NCI-H2107 (cell line): ENCODE measurements around the gene TYW1.
"Not testable (repeated sequence)": the region's sequence is repeated elsewhere in the genome, so short reads cannot be mapped to it uniquely, and the experiment has no call there.

Experiments used
- DNase-seq: peaks from one replicate; lab custom pipeline; 2025; lab: John Stamatoyannopoulos, UW

TYW1 gene

DNA sequence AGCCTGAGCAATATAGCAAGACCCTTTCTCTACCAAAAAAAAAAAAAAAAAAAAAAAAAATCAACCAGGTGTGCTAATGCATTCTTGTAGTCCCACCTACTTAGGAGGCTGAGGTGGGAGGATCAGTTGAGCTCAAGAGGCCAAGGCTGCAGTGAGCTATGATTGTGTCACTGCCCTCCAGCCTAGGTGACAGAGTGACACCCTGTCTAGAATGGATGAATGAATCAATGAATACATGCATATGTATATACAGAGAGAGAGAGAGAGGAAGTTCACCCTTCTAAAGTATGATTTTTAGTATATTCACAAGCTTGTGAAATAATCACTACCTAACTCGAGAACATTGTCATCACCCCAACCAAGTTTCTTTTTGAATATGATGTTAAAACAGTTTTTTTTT is 138.3 kb downstream of the TYW1 start:
- DNase-seq: not testable (repeated sequence)

DNA sequence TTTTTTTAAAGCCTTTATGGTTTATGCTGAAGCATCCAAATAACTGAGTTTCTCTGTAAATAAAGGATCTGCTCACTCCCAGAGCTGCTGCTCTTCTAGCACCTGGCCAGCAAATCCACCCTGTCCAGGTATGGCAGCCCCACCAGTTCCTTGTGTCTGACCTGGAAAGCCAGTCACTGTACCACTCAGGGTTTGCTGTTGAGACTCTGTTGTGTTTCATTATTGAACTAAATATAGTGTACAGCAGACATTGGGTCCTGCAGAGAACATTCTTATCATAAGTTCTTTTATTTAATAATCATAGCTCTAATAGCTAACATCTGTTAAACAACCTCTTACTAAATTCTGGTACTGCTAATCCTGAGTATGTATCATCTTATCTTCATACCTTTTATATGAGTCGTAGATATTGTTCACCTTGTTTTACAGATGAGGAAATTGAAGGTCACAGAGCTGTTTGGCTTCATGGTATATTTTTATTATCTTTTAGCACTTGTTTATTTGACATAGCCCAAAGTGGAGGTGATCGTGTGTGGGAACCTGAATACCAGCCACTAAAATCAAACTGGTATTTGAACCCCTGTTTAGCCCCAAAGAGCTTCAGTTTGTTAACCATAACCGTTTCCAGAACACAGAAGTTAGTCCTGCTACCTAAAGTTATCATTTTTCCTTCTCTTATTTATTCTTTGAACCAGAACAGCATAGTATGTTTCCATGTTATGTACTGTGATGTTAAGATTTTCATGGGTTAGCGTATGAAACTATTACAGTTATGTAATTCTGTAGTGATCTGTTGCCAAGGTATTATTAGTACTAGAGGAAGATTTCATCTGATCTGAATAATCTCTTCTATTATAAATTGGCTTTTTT is 139.2 kb downstream of the TYW1 start:
- not testable (repeated sequence) for DNase-seq

DNA sequence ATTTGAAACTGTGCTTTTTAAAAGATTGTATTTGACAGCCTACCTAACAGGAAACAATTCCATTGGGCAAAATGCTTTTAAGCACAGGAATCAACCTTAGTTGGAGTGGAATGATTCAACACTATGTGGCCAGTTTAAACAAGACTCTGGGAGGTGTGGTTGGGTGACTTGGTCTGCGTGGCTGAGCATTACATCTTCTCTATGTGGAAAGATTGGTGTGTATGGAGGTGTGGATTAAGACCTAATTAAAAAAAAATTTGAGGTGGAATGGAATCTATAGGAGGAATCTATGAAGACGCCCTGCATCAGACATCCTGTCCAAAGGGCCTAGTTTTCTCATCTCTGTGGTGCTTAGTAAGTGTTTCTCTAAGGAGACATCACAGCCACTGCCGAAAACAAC is 140.9 kb downstream of the TYW1 start:
- not testable (repeated sequence) for DNase-seq

DNA sequence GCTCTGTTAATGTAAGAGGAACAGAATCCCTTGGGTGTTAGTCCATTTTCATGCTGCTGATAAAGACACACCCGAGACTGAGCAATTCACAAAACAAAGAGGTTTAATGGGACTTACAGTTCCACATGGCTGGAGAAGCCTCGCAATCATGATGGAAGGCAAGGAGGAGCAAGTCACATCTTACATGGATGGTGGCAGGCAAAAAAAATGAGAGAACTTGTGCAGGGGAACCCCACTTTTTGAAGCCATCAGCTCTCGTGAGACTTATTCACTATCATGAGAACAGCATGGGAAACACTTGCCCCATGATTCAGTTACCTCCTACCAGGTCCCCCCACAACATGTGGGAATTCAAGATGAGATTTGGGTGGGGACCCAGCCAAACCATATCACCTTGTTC is 143.2 kb downstream of the TYW1 start:
- DNase-seq: not testable (repeated sequence)

DNA sequence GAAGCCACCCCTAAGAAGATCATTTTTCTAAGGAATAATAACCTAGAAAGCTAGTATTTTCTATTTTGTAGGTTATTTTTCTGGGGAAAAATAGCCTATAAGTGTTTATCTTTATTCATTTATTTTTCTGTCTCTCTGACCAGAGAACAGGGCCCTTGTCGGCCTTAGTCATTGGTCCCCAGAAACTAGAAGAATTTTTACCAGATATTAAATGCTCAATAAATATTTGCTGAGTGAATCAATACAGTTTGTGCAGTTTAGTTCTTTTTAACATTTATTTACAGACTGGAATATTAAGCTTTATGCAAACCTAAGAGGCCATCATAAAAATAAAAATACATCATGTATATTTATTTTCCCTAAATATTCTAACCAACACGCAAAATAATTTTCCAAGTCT is 144.4 kb downstream of the TYW1 start:
- DNase-seq: not testable (repeated sequence)

DNA sequence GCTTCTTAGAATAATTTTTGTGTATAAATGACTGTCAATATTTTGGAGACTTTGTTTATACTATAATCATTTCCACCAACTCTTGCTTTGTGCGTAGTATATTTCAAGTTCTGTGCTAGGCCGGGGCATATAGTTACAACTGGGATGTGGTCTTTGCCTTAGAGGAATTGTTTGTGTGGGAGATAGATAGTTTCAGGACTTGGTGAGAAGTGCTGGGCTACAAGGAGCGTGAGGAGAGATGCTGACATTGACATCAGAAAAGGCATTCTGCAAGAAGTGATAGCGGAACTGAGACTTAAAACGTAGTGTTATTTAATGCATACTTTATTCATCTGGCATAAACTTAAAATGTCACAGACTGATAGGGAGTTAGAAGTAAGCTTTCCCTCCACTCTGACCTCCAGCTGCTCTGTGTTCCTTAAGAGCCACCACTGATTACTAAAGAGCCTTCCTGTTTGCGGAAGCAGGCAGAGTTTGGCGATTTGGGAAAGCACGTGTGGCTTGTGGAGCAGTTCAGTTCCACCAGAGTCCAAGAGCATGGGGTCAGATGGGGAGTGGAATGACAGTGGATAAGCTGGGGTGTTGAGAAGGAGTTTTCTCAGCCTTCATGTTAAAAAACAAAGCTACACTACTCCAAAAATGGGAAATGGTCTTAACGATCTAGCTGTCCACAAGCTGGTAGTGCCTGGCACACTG is 146.6 kb downstream of the TYW1 start:
- DNase-seq: not testable (repeated sequence)

DNA sequence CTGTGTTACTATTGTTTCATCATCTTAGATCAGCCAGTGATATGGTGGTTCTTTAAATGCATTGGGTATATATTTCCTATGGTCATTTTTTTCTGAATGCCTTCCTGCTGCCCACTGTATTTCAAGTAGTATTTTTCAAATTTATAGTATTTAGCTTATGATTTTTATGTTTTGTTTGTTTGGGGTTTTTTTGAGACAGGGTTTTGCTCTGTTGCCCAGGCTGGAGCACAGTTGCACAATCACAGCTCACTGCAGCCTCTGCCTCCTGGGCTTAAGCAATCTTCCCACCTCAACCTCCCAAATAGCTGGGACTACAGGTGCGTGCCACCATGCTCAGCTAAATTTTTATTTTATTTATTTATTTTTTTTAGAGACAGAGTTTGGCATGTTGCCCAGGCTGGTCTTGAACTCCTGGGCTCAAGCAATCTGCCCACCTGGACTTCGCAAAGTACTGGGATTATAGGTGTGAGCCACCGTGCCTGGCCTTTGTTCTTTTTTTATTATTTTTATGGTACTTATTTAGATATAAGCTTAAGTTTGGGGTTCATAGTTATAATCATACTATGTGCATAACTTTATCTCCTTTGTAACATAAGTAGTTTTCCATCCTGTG is 149.1 kb downstream of the TYW1 start:
- DNase-seq: not testable (repeated sequence)

DNA sequence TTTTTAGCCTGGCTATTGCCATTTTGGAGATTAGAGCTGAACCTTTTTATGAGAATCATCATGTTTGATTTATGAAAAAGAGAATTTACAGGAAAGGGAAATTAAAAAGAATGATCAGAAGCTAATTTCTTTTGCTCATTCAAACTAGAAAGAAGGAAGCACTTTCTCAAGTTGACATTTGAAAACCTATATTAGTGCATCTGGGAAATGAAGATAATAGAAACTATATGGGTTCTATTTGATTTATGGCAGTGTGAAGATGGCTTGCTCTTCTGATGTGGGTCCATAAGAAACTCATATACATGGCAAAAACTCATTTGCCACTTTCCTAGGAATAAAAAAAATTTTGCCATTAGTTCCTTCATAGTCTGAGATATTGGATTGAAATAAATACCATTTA is 152.5 kb downstream of the TYW1 start:
- not testable (repeated sequence) for DNase-seq

DNA sequence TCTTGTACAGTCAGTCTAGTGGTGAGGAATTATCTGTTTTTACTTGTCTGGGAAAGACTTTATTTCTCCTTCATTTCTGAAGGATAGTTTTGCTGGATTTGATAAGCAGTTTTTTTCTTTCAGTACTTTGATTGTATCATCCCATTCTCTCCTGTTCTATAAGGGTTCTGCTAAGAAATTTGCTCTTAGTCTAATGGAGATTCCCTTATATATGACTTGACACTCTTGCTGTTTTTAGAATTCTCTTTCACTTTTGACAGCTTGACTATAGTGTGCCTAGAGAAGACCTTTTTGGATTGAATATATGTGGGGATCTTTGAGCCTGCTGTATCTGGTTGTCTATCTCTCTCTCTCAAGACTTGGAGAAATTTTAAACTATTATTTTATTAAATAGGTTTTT is 157.7 kb downstream of the TYW1 start:
- DNase-seq: not testable (repeated sequence)

DNA sequence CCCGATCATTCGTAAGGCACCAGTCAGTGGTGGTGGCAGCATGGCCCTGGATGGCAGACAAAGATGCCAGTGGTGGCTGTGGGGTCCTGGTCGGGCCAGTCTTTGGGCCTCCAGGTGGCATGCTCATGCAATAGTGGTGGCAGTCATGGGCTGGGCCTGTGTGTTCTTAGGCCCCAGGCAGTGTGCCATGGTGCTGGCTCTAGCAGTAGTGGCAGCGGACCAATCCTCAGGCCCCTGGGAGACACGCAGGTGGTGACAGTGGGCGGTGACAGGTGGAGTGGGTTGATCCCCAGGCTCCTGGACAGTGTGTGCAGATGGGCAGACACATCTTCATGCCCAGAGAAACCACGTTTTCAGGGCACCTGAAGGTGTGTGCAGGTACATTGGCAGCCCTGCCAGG is 159.4 kb downstream of the TYW1 start:
- DNase-seq: not testable (repeated sequence)

DNA sequence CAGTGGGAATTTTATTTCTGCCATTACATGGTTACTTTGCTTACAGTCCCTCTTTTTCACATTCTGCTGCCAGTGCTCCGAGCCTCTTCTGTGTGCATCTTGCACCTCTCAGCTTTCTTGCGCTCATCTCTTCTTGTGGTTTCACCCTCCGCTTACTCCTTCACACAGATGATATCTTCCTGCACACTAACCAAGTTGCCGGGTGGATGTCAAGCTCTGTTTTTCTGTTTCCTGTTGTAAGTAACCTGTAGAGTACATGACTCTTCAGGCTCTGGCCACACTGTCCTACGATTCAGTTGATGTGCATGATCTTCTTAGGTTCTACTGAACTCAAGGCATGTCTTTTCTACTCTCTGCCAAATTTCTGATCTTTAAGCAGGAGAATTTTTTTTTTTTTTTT is 166.7 kb downstream of the TYW1 start:
- DNase-seq: not testable (repeated sequence)

DNA sequence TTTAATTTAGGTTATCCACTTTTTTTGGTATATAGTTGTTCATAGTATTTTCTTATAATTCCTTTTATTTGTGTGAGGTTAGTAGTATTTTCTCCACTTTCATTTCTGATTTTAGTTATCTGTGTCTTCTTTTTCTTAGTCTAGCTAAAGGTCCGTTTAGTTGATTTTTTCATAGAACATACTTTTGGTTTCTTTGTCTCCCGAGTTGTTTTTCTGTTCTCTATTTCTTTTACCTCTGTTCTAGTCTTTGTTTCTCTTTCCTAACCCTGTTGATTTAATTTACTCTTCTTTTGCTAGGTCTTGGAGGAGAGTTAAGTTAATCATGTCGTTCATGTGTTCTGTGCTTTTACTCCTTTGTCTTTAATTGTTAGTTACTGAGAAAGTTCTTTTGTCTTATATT is 174.5 kb downstream of the TYW1 start:
- not testable (repeated sequence) for DNase-seq

DNA sequence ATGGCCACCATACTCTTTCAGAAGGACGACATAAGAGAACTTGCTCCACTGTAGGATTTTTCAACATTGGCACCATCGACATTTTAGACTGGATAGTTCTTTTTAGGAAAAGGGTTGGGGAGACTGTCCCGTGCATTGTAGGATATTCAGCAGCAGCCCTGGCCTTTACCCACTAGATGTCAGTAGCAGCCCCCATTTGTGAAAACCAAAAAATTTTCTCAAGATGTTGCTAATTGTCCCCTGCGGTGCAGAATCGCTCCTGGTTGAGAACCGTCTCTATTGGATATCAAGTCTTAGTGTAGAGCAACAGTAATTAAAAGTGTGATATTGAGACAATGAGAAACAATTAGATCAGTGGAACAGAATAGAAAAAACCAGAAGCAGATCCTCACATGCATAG is 180.1 kb downstream of the TYW1 start:
- not testable (repeated sequence) for DNase-seq

DNA sequence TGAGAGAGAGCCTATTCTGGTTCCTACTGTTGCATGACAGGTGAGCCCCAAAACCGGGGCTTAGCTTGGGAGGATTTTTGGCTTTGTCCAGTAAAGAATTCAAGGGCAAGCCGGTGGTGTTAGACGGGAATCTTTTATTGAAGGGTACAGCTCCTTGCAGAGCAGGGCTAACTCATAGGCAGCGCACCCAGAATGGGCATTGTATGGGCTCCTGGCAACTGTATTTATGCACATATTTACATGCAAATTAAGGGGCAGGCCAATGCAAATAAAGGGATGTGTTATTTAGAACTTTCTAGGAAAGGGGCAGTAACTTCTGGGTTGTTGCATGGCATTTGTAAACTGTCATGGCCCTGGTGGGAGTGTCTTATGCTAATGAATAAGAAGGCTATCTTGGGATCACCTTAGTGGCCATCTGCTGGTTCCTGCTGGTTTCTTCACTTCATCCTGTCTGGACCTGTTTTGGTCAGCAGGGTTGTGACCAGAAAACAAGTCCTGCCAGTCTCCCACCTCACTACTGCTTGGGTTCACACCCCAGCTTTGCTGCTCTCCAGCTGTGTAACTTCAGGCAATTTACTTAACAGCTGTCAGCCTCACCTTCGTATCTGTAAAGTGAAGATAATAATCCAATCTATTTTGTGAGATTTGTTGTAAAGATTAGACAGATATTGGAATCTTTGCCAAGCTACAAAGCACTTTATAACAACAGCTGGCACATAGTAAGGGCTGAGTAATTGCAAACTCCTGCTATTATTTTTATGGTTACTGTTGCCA is 182.5 kb downstream of the TYW1 start:
- DNase-seq: not testable (repeated sequence)

DNA sequence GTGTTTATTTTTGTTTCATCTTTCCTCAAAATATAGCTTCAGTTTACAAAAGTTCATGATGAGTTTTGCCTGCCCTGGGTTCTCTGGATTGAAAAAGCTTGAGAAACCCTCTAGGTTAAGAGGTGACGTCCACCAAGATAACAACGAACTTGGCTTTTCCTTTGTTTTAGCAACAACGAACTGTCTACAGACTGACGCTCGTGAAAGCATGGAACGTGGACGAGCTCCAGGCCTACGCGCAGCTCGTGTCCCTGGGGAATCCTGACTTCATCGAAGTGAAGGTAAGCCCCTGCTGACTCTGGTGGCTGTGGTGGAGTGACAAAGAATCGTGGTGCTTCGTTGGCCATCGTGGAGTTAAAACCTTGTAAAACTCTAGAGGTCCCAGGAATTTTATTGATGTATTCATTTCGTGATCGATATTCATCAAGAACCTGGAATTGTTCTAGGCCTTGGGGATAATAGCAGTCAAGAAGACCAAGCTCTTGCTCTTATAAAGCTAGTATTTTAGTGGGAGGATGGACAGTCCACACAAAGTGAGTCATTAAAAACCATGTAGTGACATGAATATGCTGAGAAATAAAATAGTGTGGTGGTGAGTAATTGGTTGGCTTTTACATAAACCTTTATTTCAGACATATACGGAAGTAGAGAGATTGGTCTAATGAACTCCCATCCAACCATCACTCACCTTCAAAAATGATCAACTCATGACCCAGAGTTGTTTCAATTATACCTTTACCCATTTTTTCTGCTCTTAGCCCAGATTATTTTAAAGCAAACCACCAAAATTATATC is 186.5 kb downstream of the TYW1 start:
- not testable (repeated sequence) for DNase-seq

DNA sequence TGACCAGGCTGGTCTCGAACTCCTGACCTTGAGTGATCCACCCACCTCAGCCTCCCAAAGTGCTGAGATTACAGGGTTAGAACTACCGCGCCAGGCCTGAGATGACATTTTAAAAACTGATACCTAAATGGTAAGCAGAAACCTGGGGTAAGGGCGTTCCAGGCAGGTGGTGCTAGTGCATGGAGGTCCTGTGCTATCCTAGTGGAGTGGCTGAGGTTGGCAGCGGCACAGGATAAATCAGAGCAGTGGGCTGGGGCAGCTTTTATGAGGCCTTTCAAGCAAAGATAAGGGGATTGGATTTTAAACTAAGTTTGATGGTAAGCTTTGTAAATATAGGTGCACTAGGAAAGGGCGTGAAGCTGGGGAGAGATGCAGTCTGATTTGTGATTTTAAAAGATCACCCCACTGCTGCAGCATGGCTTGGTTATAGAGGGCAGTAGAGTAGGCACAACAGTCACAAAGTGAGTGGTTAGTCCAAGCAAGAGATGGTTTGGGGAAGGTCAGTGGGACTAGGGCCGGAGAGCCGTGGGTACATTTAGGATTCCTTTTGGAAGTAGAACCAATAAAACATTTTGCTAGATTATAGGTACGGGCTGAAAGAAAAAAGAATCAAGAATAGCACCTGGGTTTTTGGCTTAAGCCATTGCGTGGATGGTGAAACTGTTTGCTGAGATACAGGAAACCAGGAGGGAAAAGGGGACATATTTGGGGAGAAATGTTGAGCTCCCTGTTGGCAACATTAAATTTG is 188.5 kb downstream of the TYW1 start:
- DNase-seq: not testable (repeated sequence)

DNA sequence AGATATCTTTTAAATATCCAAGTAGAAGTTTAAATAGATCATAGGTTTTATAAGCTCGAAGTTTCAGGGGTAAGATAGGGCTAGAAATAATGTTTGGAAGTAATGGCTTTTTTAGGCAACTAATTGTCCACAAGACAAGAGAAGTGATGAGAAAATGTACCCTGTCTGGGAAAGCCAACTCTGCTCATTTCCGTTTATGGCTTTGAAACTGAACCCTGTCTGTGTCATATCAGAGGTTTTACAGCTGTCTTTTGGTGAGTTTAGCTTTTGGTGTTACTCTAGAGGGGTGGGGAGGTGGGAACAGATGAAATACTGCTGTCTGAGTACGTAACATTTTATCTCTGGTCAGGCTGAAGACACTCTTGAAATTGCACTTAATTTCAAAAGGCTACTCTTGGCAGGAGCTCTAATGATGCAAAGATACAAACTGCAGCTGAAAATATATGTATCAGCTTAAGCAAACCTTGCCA is 189.1 kb downstream of the TYW1 start:
- DNase-seq: not testable (repeated sequence)

DNA sequence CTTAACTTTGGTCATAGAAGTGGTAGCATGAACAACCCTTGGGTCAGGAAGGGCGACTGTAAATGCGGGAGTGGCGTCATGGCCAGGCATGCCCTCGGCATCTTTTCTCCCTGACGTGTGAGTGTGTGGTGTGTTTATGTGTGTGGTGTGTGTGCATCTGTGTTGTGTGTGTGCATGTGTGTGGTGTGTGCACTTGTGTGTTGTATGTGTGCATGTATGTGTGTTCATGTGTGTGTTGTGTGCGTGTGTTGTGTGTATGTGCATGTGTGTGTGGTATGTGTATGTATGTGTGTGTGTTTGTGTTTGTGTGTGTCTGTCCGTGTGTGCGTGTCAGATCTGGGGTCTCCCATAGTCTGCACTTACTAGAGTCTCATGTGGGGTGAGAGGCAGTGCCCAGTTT is 192.5 kb downstream of the TYW1 start:
- not testable (repeated sequence) for DNase-seq

DNA sequence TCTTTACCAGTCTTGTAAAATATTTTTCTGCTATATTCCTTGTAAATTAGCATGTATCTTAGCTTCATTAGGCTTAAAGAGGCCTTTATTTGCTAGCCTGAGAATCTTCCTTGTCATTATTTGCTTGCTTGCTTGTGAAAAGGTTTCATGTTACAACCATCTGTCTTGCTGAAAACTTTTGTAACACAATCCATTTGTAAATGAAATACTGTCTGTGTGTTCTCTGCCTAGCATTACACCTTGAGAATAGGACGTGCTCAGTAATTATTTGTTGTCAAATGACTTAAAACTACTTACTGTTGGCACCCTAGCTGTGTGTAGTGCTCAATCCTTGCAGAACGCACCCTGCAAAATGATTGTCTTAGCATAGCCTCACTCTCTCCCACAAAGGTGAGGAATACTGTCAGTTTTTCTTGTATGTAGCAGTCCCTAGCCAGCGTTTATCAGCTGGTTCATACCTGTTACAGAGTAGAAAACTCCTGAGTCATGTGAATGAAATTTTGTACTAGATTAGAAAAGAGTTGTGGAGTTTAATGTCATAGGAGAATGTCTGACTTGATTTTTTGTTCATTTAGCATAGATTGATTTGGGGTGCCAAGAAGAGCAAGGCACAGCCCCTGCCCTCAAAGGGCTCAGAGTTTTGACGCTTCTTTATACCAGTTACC is 193.3 kb downstream of the TYW1 start:
- DNase-seq: not testable (repeated sequence)
